Thoracic aorta (tissue), 2 donors: ENCODE results near the gene PIGK. TPM values are rescaled to one million over a fixed set of nuclear protein-coding genes. Genes with fewer than 3 reads are reported as not detected.

Experiments
- ATAC-seq: fragments of 150-250 bp; one replicate; pipeline ENCODE4 v1.8.0; 2017; ENCODE audit warnings: low read depth; ENCODE audit not compliant: insufficient number of reproducible peaks, low FRiP score
- DNase-seq: peaks from one replicate; pipeline ENCODE4 v3.0.0-alpha.2; 2020; ENCODE audit warnings: low spot score
- H3K27ac ChIP-seq, 2 donors: fragments of 200-600 bp; sonication (generic); 1 replicate in 1 of 2; 2 replicates in 1 of 2; pipeline ENCODE4 v1.5.1; 2016; ENCODE audit warnings: mild to moderate bottlenecking in 2 of 2, moderate library complexity in 2 of 2
- H3K27me3 ChIP-seq: fragments of 200-600 bp; sonication (generic); replicated peaks from 2 replicates; pipeline ENCODE4 v1.6.0; 2016; ENCODE audit warnings: mild to moderate bottlenecking; ENCODE audit not compliant: insufficient read depth
- H3K36me3 ChIP-seq: fragments of 200-600 bp; sonication (generic); one replicate; pipeline ENCODE4 v1.5.1; 2016
- H3K4me1 ChIP-seq, 2 donors: fragments of 200-600 bp; sonication (generic); 1 replicate in 1 of 2; 2 replicates in 1 of 2; pipeline versions ENCODE4 v1.5.1 to v1.6.0; 2016; ENCODE audit warnings: low read depth in 2 of 2, mild to moderate bottlenecking in 1 of 2; ENCODE audit not compliant: control insufficient read depth in 1 of 2
- H3K4me3 ChIP-seq: fragments of 200-600 bp; sonication (generic); 2 replicates; pipeline ENCODE4 v1.5.1; 2016; ENCODE audit warnings: mild to moderate bottlenecking
- H3K9me3 ChIP-seq: fragments of 200-600 bp; sonication (generic); 2 replicates; pipeline ENCODE4 v1.5.1; 2016
- total RNA-seq, 2 donors: library from RNA; depleted of rRNA; stranded (reverse); fragments of >200 nt; gene quantifications; one replicate each; pipeline versions ENCODE4 v1.1.0 to v1.2.3, GENCODE V29; 2016
- TF ChIP-seq, protein P1 (sequence below): fragments of 200-600 bp; sonication (generic); IDR thresholded peaks from one replicate; pipeline ENCODE4 v1.5.1; 2019; ENCODE audit warnings: antibody characterized with exemption

Gene PIGK
- total RNA-seq, 2 donors from 2014 or later: 14.9 to 21.7 TPM

- no peak overlapping the region for H3K27ac ChIP-seq
- no peaks in the 10 kb centered on the region for H3K4me1 ChIP-seq
- H3K27me3 ChIP-seq: no peaks in the 10 kb centered on the region
- H3K36me3 ChIP-seq: no peaks in the 10 kb centered on the region
- H3K9me3 ChIP-seq: no peaks in the 10 kb centered on the region
- no peak overlapping the region for H3K4me3 ChIP-seq
- TF ChIP-seq, protein P1, sequence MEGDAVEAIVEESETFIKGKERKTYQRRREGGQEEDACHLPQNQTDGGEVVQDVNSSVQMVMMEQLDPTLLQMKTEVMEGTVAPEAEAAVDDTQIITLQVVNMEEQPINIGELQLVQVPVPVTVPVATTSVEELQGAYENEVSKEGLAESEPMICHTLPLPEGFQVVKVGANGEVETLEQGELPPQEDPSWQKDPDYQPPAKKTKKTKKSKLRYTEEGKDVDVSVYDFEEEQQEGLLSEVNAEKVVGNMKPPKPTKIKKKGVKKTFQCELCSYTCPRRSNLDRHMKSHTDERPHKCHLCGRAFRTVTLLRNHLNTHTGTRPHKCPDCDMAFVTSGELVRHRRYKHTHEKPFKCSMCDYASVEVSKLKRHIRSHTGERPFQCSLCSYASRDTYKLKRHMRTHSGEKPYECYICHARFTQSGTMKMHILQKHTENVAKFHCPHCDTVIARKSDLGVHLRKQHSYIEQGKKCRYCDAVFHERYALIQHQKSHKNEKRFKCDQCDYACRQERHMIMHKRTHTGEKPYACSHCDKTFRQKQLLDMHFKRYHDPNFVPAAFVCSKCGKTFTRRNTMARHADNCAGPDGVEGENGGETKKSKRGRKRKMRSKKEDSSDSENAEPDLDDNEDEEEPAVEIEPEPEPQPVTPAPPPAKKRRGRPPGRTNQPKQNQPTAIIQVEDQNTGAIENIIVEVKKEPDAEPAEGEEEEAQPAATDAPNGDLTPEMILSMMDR: no peak
- ATAC-seq: no peak
- DNase-seq: no peak
Measured at GRCh38 chr1:77234096-77234495, 14.9 kb upstream of the PIGK start.

DNA sequence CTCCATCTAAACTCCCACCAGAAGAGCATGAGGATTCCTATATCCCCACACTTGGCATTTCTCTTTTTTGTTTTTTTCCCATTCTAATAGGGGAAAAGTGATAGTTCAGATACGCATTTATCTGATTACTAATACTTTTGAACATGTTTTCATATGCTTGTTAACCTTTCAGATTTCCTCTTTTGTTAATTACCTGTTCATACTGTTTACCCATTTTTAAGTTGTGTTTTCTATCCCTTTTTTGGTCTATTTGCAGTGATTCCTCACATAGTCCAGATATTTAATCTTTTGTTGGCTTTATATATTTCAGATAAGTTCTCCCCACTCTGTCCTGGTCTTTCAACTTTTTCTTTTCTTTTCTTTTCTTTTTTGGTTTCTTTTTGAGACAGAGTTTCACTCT, 13.6 kb upstream of the PIGK start:
- Histone ChIP-seq H3K36me3 (no peaks in the 10 kb centered on the region), H3K4me1 (no peaks in the 10 kb centered on the region), H3K9me3 (no peaks in the 10 kb centered on the region), H3K27me3 (no peaks in the 10 kb centered on the region), H3K27ac (no peak overlapping the region), H3K4me3 (no peak overlapping the region)
- no peak for ATAC-seq
- TF ChIP-seq, protein P1: no peak
- DNase-seq: no peak

DNA sequence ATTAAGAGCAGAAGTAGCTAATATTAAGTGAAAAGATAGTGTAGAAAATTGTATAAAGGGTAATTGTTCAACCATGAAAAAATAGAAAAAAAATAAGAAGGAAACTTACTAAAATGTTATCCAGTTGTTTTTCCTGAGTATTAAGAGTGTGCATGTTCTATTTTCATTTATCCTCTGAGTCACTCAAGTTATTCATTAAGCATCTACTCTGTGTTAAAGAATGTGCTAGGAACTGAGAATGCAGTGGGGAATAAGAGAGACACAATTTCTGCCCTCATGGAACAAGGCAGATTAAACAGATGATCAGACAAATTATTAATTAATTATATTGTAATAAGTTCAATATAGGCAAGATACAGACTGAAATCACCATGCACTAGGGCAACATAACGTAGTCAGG, 10.8 kb upstream of the PIGK start:
- ATAC-seq: no peak

DNA sequence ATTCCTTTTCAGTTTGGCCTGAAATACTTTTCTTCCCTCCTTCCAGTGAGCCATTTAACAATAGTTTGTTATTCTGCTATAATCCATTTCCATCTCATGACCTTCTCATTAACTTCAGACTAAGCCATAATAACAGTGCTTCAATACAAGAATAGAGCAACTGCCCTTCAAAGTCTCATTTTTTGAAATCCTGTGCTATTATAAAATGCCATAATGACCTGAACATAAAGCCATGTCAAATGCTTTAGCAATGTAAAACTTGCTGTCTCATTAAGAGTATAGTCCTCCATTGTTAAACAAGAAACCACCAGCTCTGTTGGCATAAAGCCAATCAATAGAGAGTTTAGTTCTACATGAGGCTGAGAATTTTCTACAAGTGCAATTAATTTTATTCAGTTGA, 9.6 kb upstream of the PIGK start:
- TF ChIP-seq, protein P1: no peak
- Histone ChIP-seq H3K4me3 (no peak overlapping the region), H3K27me3 (no peaks in the 10 kb centered on the region), H3K27ac (no peak overlapping the region), H3K4me1 (no peaks in the 10 kb centered on the region), H3K9me3 (no peaks in the 10 kb centered on the region), H3K36me3 (no peaks in the 10 kb centered on the region)
- DNase-seq (no peak), ATAC-seq (no peak)

More for the DNA sequence above, 10.8 kb upstream of the PIGK start:
- TF ChIP-seq, protein P1: no peak
- Histone ChIP-seq H3K4me1 (no peaks in the 10 kb centered on the region), H3K27me3 (no peaks in the 10 kb centered on the region), H3K27ac (no peak overlapping the region), H3K9me3 (no peaks in the 10 kb centered on the region), H3K4me3 (no peak overlapping the region), H3K36me3 (no peaks in the 10 kb centered on the region)
- no peak for DNase-seq

GRCh38 chr1:77227381-77227780, 8.2 kb upstream of the PIGK start:
- H3K36me3 ChIP-seq: no peaks in the 10 kb centered on the region
- TF ChIP-seq, protein P1: no peak
- H3K4me3 ChIP-seq: no peak overlapping the region
- no peak overlapping the region for H3K27ac ChIP-seq
- DNase-seq: no peak
- no peaks in the 10 kb centered on the region for H3K27me3 ChIP-seq
- no peak for ATAC-seq
- H3K9me3 ChIP-seq: no peaks in the 10 kb centered on the region
- no peaks in the 10 kb centered on the region for H3K4me1 ChIP-seq
